ENCODE data around the gene HLA-B.

HLA-B gene

DNA sequence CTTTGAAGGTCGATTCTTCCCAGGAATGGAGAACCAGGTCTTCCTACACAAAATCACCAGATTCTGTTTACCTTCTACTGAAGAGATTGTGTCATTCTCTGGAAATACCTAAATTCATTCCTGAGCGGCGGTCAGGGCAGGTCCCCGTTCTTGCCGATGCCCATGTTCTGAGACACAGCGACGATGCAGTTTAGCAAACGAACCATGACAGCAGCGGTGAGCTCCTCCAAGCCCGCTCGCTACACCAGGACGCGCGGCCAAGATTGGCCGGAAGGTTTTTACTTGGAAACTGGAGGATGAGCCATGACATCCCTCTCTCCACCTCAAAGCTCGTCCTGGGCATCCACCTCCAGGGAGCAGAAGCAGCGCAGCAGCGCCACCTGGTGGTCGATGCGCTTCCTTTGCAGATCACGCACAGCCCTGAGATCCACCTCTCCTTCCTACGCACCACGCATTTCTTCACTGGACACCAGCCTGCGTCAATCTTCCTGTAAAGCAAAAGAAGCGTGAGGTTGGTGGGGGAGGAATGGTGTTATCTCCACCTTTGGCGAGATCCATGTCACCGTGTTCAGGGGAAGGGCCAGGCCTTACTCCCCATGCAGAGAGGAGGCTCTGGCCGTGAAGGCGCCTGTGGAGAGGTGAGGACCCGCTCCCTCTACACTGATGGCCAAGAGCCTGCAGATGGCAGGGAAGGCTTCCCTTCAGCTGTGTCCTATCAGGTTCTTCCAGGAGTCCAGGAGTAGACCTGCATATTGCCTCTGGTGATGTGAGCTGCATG is 9.9 kb upstream of the HLA-B start:
- peak overlapping the region; percentile 58 for H3K4me3 ChIP-seq (ENCODE audit: low read length)
- peaks cover 44% of the 10 kb centered on the region for H3K27me3 ChIP-seq (ENCODE audit: control insufficient read depth, low read length)
- no peaks in the 10 kb centered on the region for H3F3A ChIP-seq (ENCODE audit: control insufficient read depth, insufficient read depth)
- peak overlapping the region; percentile 75 for H3K4me2 ChIP-seq (ENCODE audit: low read length)
- TF ChIP-seq EZH2phosphoT487 (IDR thresholded peaks at IDR 0.05; ENCODE audit: borderline replicate concordance, low read length): peak; percentile 75; the same call in 1 of the 2 replicates
- TF ChIP-seq, protein P1, sequence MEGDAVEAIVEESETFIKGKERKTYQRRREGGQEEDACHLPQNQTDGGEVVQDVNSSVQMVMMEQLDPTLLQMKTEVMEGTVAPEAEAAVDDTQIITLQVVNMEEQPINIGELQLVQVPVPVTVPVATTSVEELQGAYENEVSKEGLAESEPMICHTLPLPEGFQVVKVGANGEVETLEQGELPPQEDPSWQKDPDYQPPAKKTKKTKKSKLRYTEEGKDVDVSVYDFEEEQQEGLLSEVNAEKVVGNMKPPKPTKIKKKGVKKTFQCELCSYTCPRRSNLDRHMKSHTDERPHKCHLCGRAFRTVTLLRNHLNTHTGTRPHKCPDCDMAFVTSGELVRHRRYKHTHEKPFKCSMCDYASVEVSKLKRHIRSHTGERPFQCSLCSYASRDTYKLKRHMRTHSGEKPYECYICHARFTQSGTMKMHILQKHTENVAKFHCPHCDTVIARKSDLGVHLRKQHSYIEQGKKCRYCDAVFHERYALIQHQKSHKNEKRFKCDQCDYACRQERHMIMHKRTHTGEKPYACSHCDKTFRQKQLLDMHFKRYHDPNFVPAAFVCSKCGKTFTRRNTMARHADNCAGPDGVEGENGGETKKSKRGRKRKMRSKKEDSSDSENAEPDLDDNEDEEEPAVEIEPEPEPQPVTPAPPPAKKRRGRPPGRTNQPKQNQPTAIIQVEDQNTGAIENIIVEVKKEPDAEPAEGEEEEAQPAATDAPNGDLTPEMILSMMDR (IDR thresholded peaks at IDR 0.05; ENCODE audit: low read depth, low read length, poor library complexity, severe bottlenecking): peak; percentile 95
- H4K20me1 ChIP-seq (ENCODE audit: control insufficient read depth, insufficient read depth, low read depth, low read length): no peaks in the 10 kb centered on the region
- H3K36me3 ChIP-seq (ENCODE audit: control insufficient read depth, low read length): no peaks in the 10 kb centered on the region
- no peaks in the 10 kb centered on the region for H3K9me2 ChIP-seq (replicated peaks; ENCODE audit: control insufficient read depth, low read length)
- H3K4me1 ChIP-seq (ENCODE audit: control insufficient read depth, low read length): peaks cover 8% of the 10 kb centered on the region
- no peaks in the 10 kb centered on the region for H3K79me2 ChIP-seq (ENCODE audit: control insufficient read depth, low read length)
- H3K27ac ChIP-seq (ENCODE audit: low read depth, low read length): no peak overlapping the region
- peaks cover under 1% of the 10 kb centered on the region; the same call in 1 of the 2 replicates for H3K9me3 ChIP-seq (ENCODE audit: control insufficient read depth, insufficient read depth, low read length)

GRCh38 chr6:31365864-31366263 is 8.9 kb upstream of the HLA-B start:
- Histone ChIP-seq H3K9me2 (replicated peaks; ENCODE audit: control insufficient read depth, low read length) (no peaks in the 10 kb centered on the region), H3K4me1 (ENCODE audit: control insufficient read depth, low read length) (peaks cover 8% of the 10 kb centered on the region), H3K27me3 (ENCODE audit: control insufficient read depth, low read length) (peaks cover 43% of the 10 kb centered on the region), H3K4me3 (ENCODE audit: low read length) (no peak overlapping the region), H3K4me2 (ENCODE audit: low read length) (no peak overlapping the region), H3K79me2 (ENCODE audit: control insufficient read depth, low read length) (no peaks in the 10 kb centered on the region), H3F3A (ENCODE audit: control insufficient read depth, insufficient read depth) (no peaks in the 10 kb centered on the region), H3K36me3 (ENCODE audit: control insufficient read depth, low read length) (no peaks in the 10 kb centered on the region), H3K9me3 (ENCODE audit: control insufficient read depth, insufficient read depth, low read length) (no peaks in the 10 kb centered on the region), H3K27ac (ENCODE audit: low read depth, low read length) (no peak overlapping the region), H4K20me1 (ENCODE audit: control insufficient read depth, insufficient read depth, low read depth, low read length) (no peaks in the 10 kb centered on the region)
- TF ChIP-seq EZH2phosphoT487 (IDR thresholded peaks at IDR 0.05; ENCODE audit: borderline replicate concordance, low read length): no peak
- TF ChIP-seq, protein P1 (IDR thresholded peaks at IDR 0.05; ENCODE audit: low read depth, low read length, poor library complexity, severe bottlenecking): no peak

GRCh38 chr6:31363811-31364210 is 6.8 kb upstream of the HLA-B start:
- Histone ChIP-seq H3K36me3 (ENCODE audit: control insufficient read depth, low read length) (no peaks in the 10 kb centered on the region), H3K27me3 (ENCODE audit: control insufficient read depth, low read length) (peaks cover 39% of the 10 kb centered on the region), H3K4me1 (ENCODE audit: control insufficient read depth, low read length) (peaks cover 8% of the 10 kb centered on the region), H3K4me3 (ENCODE audit: low read length) (no peak overlapping the region), H3K4me2 (ENCODE audit: low read length) (no peak overlapping the region), H3K27ac (ENCODE audit: low read depth, low read length) (no peak overlapping the region), H3K9me3 (ENCODE audit: control insufficient read depth, insufficient read depth, low read length) (no peaks in the 10 kb centered on the region), H3F3A (ENCODE audit: control insufficient read depth, insufficient read depth) (no peaks in the 10 kb centered on the region), H3K9me2 (replicated peaks; ENCODE audit: control insufficient read depth, low read length) (no peaks in the 10 kb centered on the region), H4K20me1 (ENCODE audit: control insufficient read depth, insufficient read depth, low read depth, low read length) (no peaks in the 10 kb centered on the region), H3K79me2 (ENCODE audit: control insufficient read depth, low read length) (no peaks in the 10 kb centered on the region)
- TF ChIP-seq, protein P1 (IDR thresholded peaks at IDR 0.05; ENCODE audit: low read depth, low read length, poor library complexity, severe bottlenecking): no peak
- TF ChIP-seq EZH2phosphoT487 (IDR thresholded peaks at IDR 0.05; ENCODE audit: borderline replicate concordance, low read length): no peak

Data from DOHH2 (cell line).